GM18909 (cell line): Measurements from ENCODE around the gene KRTAP20-4.

ENCODE experiments used
- ATAC-seq: cut with Tn5 transposase; IDR thresholded peaks from one replicate; pipeline ENCODE4 v1.9.1; 2021; ENCODE audit warnings: mild to moderate bottlenecking; ENCODE audit not compliant: unreplicated experiment, poor library complexity

Gene KRTAP20-4

GRCh38 chr21:30646904-30647414 lies 26.5 kb downstream of the KRTAP20-4 start:
- ATAC-seq, result no peak

GRCh38 chr21:30652891-30653290 lies 32.5 kb downstream of the KRTAP20-4 start:
- no peak for ATAC-seq

- ATAC-seq, result no peak
Measured at GRCh38 chr21:30668776-30669175, 48.3 kb downstream of the KRTAP20-4 start.
